H1 (cell line): ENCODE results near the gene OSBPL9. TPM values are rescaled to one million over a fixed set of nuclear protein-coding genes. Genes with fewer than 3 reads are reported as not detected.

ENCODE experiments used
- CTCF ChIA-PET: fragments of 300-600 bp; sonication (Branson Sonifier 250); formaldehyde crosslinking; loops from one replicate; lab custom pipeline; 2021; ENCODE audit not compliant: partially characterized antibody; lab: Charles Lee
- POLR2A ChIA-PET: fragments of 300-600 bp; sonication (Branson Sonifier 250); formaldehyde crosslinking; loops from one replicate; lab custom pipeline; 2021; ENCODE audit warnings: inconsistent platforms; ENCODE audit not compliant: partially characterized antibody; lab: Charles Lee
- DNase-seq, 2 experiments: peaks; one replicate each; pipeline versions ENCODE4 v3.0.0 to v3.0.0-alpha.2; 2010 to 2022; ENCODE audit warnings: low spot score in 2 of 2, low read depth in 1 of 2, mixed read lengths in 1 of 2
- FAIRE-seq: peaks from 2 replicates; lab custom pipeline; 2011; peaks lifted over from hg19 to GRCh38; lab: Jason Lieb, UNC
- H2AFZ ChIP-seq: 2 replicates; pipeline ENCODE4 v1.8.1; 2012; ENCODE audit warnings: low read length, inconsistent platforms
- H2AK5ac ChIP-seq: 2 replicates; pipeline ENCODE4 v1.6.1; 2013; ENCODE audit warnings: low read depth, low read length
- H2BK120ac ChIP-seq: replicated peaks from 2 replicates; pipeline ENCODE3; 2013; ENCODE audit warnings: low read depth, low read length, inconsistent platforms
- H2BK12ac ChIP-seq: 2 replicates; pipeline ENCODE4 v1.6.1; 2013; ENCODE audit warnings: low read depth, low read length
- H2BK15ac ChIP-seq: 2 replicates; pipeline ENCODE4 v1.6.1; 2013; ENCODE audit warnings: low read length
- H2BK20ac ChIP-seq: 2 replicates; pipeline ENCODE4 v1.6.1; 2013; ENCODE audit warnings: low read length
- H2BK5ac ChIP-seq: 2 replicates; pipeline ENCODE4 v1.6.1; 2013; ENCODE audit warnings: low read depth, low read length
- H3K14ac ChIP-seq: 2 replicates; pipeline ENCODE4 v1.6.1; 2013; ENCODE audit warnings: inconsistent platforms; ENCODE audit not compliant: insufficient read length
- H3K18ac ChIP-seq: 2 replicates; pipeline ENCODE4 v1.6.1; 2013; ENCODE audit warnings: low read length; ENCODE audit errors: extremely low read depth
- H3K23ac ChIP-seq: 2 replicates; pipeline ENCODE4 v1.6.1; 2013; ENCODE audit warnings: inconsistent platforms; ENCODE audit not compliant: insufficient read length
- H3K23me2 ChIP-seq: 2 replicates; pipeline ENCODE4 v1.6.1; 2013; ENCODE audit warnings: low read depth, low read length
- H3K27ac ChIP-seq: 2 replicates; pipeline ENCODE4 v1.6.1; 2011; ENCODE audit warnings: low read depth, low read length, inconsistent platforms
- H3K27me3 ChIP-seq, 4 experiments: replicated peaks in 1 of 4; 1 replicate in 1 of 4; 2 replicates in 3 of 4; pipeline versions ENCODE4 v1.6.1 to v1.8.1; 2011 to 2013; ENCODE audit warnings: low read length in 3 of 4, mild to moderate bottlenecking in 3 of 4, inconsistent platforms in 2 of 4, mixed read lengths in 2 of 4, moderate library complexity in 1 of 4; ENCODE audit not compliant: control insufficient read depth in 3 of 4, insufficient read depth in 3 of 4; ENCODE audit errors: extremely low read depth in 1 of 4
- H3K36me3 ChIP-seq, 4 experiments: 2 replicates each; pipeline versions ENCODE4 v1.6.1 to v1.8.1; 2011 to 2013; ENCODE audit warnings: mild to moderate bottlenecking in 4 of 4, low read length in 3 of 4, moderate library complexity in 2 of 4, control low read depth in 1 of 4, inconsistent platforms in 1 of 4; ENCODE audit not compliant: insufficient read depth in 4 of 4, control insufficient read depth in 2 of 4
- H3K4ac ChIP-seq: replicated peaks from 2 replicates; pipeline ENCODE3; 2013; ENCODE audit warnings: low read length, low read depth, mixed read lengths, inconsistent platforms; ENCODE audit not compliant: insufficient read length
- H3K4me1 ChIP-seq, 4 experiments: replicated peaks in 1 of 4; 1 replicate in 1 of 4; 2 replicates in 3 of 4; pipeline versions ENCODE4 v1.6.1 to v1.8.1; 2011 to 2013; ENCODE audit warnings: low read length in 3 of 4, inconsistent platforms in 2 of 4, mixed read lengths in 1 of 4; ENCODE audit not compliant: insufficient read depth in 4 of 4, control insufficient read depth in 3 of 4
- H3K4me2 ChIP-seq, 2 experiments: 2 replicates each; pipeline versions ENCODE4 v1.6.1 to v1.8.1; 2011 to 2013; ENCODE audit warnings: low read depth in 2 of 2, low read length in 2 of 2, control low read depth in 1 of 2, inconsistent platforms in 1 of 2, mild to moderate bottlenecking in 1 of 2; ENCODE audit not compliant: insufficient read depth in 1 of 2
- H3K4me3 ChIP-seq, 4 experiments: fragments of 200-600, 300-600 bp in 1 of 4; sonication (generic), shearing (Covaris generic), sonication (Bioruptor Twin) in 1 of 4; 2 replicates each; pipeline versions ENCODE4 v1.5.1 to v1.8.1; 2011 to 2016; ENCODE audit warnings: low read length in 4 of 4, low read depth in 3 of 4, control low read depth in 2 of 4, inconsistent platforms in 2 of 4, mild to moderate bottlenecking in 2 of 4, mixed read lengths in 1 of 4, moderate library complexity in 1 of 4; ENCODE audit not compliant: insufficient read depth in 2 of 4; ENCODE audit errors: extremely low read depth in 1 of 4
- H3K56ac ChIP-seq: replicated peaks from 2 replicates; pipeline ENCODE3; 2013; ENCODE audit warnings: low read depth, mild to moderate bottlenecking, mixed read lengths, low read length, inconsistent platforms; ENCODE audit not compliant: insufficient read length
- H3K79me1 ChIP-seq: 2 replicates; pipeline ENCODE4 v1.6.1; 2013; ENCODE audit warnings: low read depth, low read length, control low read depth
- H3K79me2 ChIP-seq, 2 experiments: 2 replicates each; pipeline versions ENCODE4 v1.6.1 to v1.8.1; 2012 to 2013; ENCODE audit warnings: low read length in 2 of 2, mild to moderate bottlenecking in 2 of 2, inconsistent platforms in 1 of 2; ENCODE audit not compliant: insufficient read depth in 2 of 2, control insufficient read depth in 1 of 2
- H3K9ac ChIP-seq, 4 experiments: replicated peaks in 1 of 4; 1 replicate in 1 of 4; 2 replicates in 3 of 4; pipeline versions ENCODE4 v1.6.1 to v1.8.1; 2011 to 2013; ENCODE audit warnings: low read depth in 3 of 4, low read length in 3 of 4, control low read depth in 2 of 4, mild to moderate bottlenecking in 2 of 4, moderate library complexity in 2 of 4, inconsistent platforms in 1 of 4; ENCODE audit errors: extremely low read depth in 1 of 4
- H3K9me3 ChIP-seq, 2 experiments: 2 replicates each; pipeline versions ENCODE4 v1.6.1 to v1.8.1; 2012 to 2013; ENCODE audit warnings: mild to moderate bottlenecking in 2 of 2, moderate library complexity in 2 of 2, control low read depth in 1 of 2, inconsistent platforms in 1 of 2, low read depth in 1 of 2, low read length in 1 of 2, mixed read lengths in 1 of 2; ENCODE audit not compliant: insufficient read depth in 2 of 2
- H4K20me1 ChIP-seq, 2 experiments: replicated peaks in 1 of 2; 2 replicates each; pipeline versions ENCODE3 to v1.8.1; 2011 to 2013; ENCODE audit warnings: inconsistent platforms in 2 of 2, low read length in 2 of 2, mild to moderate bottlenecking in 1 of 2; ENCODE audit not compliant: insufficient read depth in 2 of 2, control insufficient read depth in 1 of 2
- H4K5ac ChIP-seq: 2 replicates; pipeline ENCODE4 v1.6.1; 2013; ENCODE audit warnings: low read length, low read depth, mixed read lengths, inconsistent platforms; ENCODE audit not compliant: insufficient read length
- H4K8ac ChIP-seq: 2 replicates; pipeline ENCODE4 v1.8.0; 2013; ENCODE audit warnings: mild to moderate bottlenecking, moderate library complexity, low read length, inconsistent platforms; ENCODE audit not compliant: insufficient read depth; ENCODE audit errors: extremely low read depth
- H4K91ac ChIP-seq: replicated peaks from 2 replicates; pipeline ENCODE3; 2013; ENCODE audit warnings: low read length, mixed read lengths, inconsistent platforms; ENCODE audit not compliant: insufficient read length
- BCL11A ChIP-seq, 2 experiments: IDR thresholded peaks; one replicate each; pipeline ENCODE4 v1.6.1; 2011; ENCODE audit warnings: low read depth in 2 of 2, low read length in 2 of 2, mild to moderate bottlenecking in 2 of 2
- BRCA1 ChIP-seq: IDR thresholded peaks from 2 replicates; pipeline ENCODE4 v1.6.1; 2012; ENCODE audit warnings: low read depth, low read length, improper control_type of control experiment
- CTBP2 ChIP-seq: IDR thresholded peaks from 2 replicates; pipeline ENCODE4 v1.7.0; 2011; ENCODE audit warnings: borderline replicate concordance, mild to moderate bottlenecking, moderate library complexity, mixed read lengths, low read length; ENCODE audit not compliant: insufficient read depth, insufficient read length
- HDAC6 ChIP-seq: IDR thresholded peaks from one replicate; pipeline ENCODE4 v1.7.1; 2012; ENCODE audit warnings: low read depth, mild to moderate bottlenecking, inconsistent platforms, low read length, moderate library complexity
- JUND ChIP-seq: IDR thresholded peaks from 2 replicates; pipeline ENCODE4 v1.6.1; 2011; ENCODE audit warnings: mild to moderate bottlenecking, improper control_type of control experiment, low read length
- RAD21 ChIP-seq, 2 experiments: IDR thresholded peaks in 1 of 2; conservative IDR thresholded peaks in 1 of 2; 2 replicates each; pipeline ENCODE4 v1.6.1; 2011; ENCODE audit warnings: low read depth in 2 of 2, low read length in 2 of 2, improper control_type of control experiment in 1 of 2, inconsistent platforms in 1 of 2, mild to moderate bottlenecking in 1 of 2, moderate library complexity in 1 of 2
- SIN3A ChIP-seq, 2 experiments: IDR thresholded peaks in 1 of 2; conservative IDR thresholded peaks in 1 of 2; 2 replicates each; pipeline ENCODE4 v1.6.1; 2011 to 2012; ENCODE audit warnings: low read length in 2 of 2, improper control_type of control experiment in 1 of 2, low read depth in 1 of 2, mild to moderate bottlenecking in 1 of 2
- SP1 ChIP-seq: IDR thresholded peaks from 2 replicates; pipeline ENCODE4 v1.6.1; 2011; ENCODE audit warnings: low read depth, low read length
- SRF ChIP-seq: IDR thresholded peaks from 2 replicates; pipeline ENCODE4 v1.6.1; 2011; ENCODE audit warnings: mild to moderate bottlenecking, low read depth, low read length, moderate library complexity
- SUZ12 ChIP-seq: fragments of 200-600 bp; sonication (generic); IDR thresholded peaks from 2 replicates; pipeline ENCODE4 v1.6.1; 2012; ENCODE audit warnings: mild to moderate bottlenecking, inconsistent platforms, low read length, moderate library complexity, mixed read lengths
- WGBS, 2 experiments: shearing (Covaris generic) in 1 of 2; methylation state at CpG; one replicate each; pipeline versions ENCODE4 v1.1.6 to v1.1.7; 2013 to 2015; ENCODE audit warnings: low lambda C conversion rate in 2 of 2, mixed read lengths in 2 of 2, inconsistent platforms in 1 of 2, low coverage in 1 of 2, missing lambda C conversion rate in 1 of 2; ENCODE audit not compliant: insufficient replicate concordance in 2 of 2, insufficient coverage in 1 of 2, insufficient read length in 1 of 2; ENCODE audit errors: extremely low coverage in 1 of 2, missing lambda C conversion rate in 1 of 2; 5-methylcytosine and 5-hydroxymethylcytosine counted together
- polyA plus RNA-seq, 7 experiments: library from polyadenylated mRNA; depleted of rRNA in 3 of 7; stranded (reverse) in 5 of 7; unstranded in 2 of 7; fragments of >200 nt in 5 of 7; fragments of 200-250 nt in 2 of 7; gene quantifications; 1 replicate in 5 of 7; 2 replicates in 1 of 7; 4 replicates in 1 of 7; pipeline versions ENCODE4 v1.2.1 to v1.2.3, GENCODE V29; 2011 to 2013; ENCODE audit warnings: missing spikeins in 2 of 7, mixed read lengths in 2 of 7
- total RNA-seq: library from RNA; stranded (reverse); fragmentation: NEBNext Ultra II Directional; extraction: Animal tissue kit (Norgen Biotek cat#: 25700); gene quantifications from 2 replicates; pipeline ENCODE4 v1.2.1, GENCODE V29; 2021
- TF ChIP-seq, protein P1 (sequence below): IDR thresholded peaks from 2 replicates; pipeline ENCODE4 v1.6.1; 2011; ENCODE audit warnings: low read length, improper control_type of control experiment

The OSBPL9 gene
- total and polyA plus RNA-seq, 2 of the 8 experiments (the other 6 are each of a cell fraction or from before 2014, with no cell fraction given), result 58.2 to 71.6 TPM

DNA sequence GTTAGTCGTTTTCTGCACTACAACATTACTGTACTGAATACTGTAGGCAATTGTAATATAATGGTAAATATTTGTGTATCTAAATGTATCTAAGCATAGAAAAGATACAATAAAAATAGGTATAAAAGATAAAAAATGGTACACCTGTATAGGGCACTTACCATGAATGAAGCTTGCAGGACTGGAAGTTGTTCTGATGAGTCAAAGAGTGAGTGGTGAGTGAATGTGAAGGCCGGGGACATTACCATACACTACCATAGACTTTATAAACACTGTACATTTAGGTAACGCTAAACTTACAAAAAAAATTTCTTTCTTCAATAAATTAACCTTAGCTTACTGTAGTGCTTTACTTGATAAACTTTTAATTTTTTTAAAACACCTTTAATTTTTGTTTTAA is 13.5 kb downstream of the OSBPL9 start:
- FAIRE-seq, result no peak
- Histone ChIP-seq H3K4me3 (no peak overlapping the region), H3K27ac (no peak overlapping the region), H2BK120ac (no peak overlapping the region), H4K91ac (no peak overlapping the region), H3K23ac (no peak overlapping the region), H4K8ac (no peak overlapping the region), H3K4ac (no peak overlapping the region), H3K9ac (no peak overlapping the region), H2BK15ac (no peak overlapping the region), H3K36me3 (no peaks in the 10 kb centered on the region), H3K79me2 (peaks cover 0 to 14% of the 10 kb centered on the region in 2 experiments; a peak in 2 of 4 replicates), H3K14ac (no peak overlapping the region), H2BK12ac (no peak overlapping the region), H3K4me2 (no peak overlapping the region), H4K20me1 (peaks cover 0 to 2% of the 10 kb centered on the region in 2 experiments), H3K56ac (no peak overlapping the region), H4K5ac (no peak overlapping the region), H2AK5ac (no peak overlapping the region), H3K9me3 (no peaks in the 10 kb centered on the region), H3K23me2 (no peaks in the 10 kb centered on the region), H2BK20ac (no peak overlapping the region), H2AFZ (no peak overlapping the region), H3K18ac (no peak overlapping the region), H3K79me1 (no peaks in the 10 kb centered on the region; the same call in 1 of the 2 replicates), H2BK5ac (no peak overlapping the region), H3K4me1 (no peaks in the 10 kb centered on the region), H3K27me3 (no peaks in the 10 kb centered on the region)
- DNase-seq, result no peak
- WGBS, 2 experiments, result 83 to 100% methylated on average over 1 to 3 of the region's 3 CpGs
- CTCF ChIA-PET, result interaction anchor here (0.8 kb wide), 1 partner anchor 9 kb away, joined by 3 read pairs; no protein-coding TSS in a partner anchor
- POLR2A ChIA-PET, result no interaction called here
- no peak for TF ChIP-seq SIN3A (conservative IDR thresholded peaks at IDR 0.05 in 1 of 2, IDR thresholded peaks at IDR 0.05 in 1 of 2; ENCODE audit: low read depth in 1 of 2, low read length in 2 of 2)
- TF ChIP-seq BRCA1, result no peak
- TF ChIP-seq CTBP2, result no peak
- TF ChIP-seq SUZ12, result no peak
- TF ChIP-seq HDAC6, result no peak
- no peak for TF ChIP-seq SRF
- TF ChIP-seq RAD21 (IDR thresholded peaks at IDR 0.05 in 1 of 2, conservative IDR thresholded peaks at IDR 0.05 in 1 of 2; ENCODE audit: low read depth in 2 of 2, low read length in 2 of 2), result no peak
- no peak for TF ChIP-seq JUND
- TF ChIP-seq SP1, result no peak
- TF ChIP-seq, protein P1, sequence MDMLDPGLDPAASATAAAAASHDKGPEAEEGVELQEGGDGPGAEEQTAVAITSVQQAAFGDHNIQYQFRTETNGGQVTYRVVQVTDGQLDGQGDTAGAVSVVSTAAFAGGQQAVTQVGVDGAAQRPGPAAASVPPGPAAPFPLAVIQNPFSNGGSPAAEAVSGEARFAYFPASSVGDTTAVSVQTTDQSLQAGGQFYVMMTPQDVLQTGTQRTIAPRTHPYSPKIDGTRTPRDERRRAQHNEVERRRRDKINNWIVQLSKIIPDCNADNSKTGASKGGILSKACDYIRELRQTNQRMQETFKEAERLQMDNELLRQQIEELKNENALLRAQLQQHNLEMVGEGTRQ, result no peak
- TF ChIP-seq BCL11A (IDR thresholded peaks at IDR 0.05; ENCODE audit: low read depth in 2 of 2, low read length in 2 of 2), result no peak
